RWPE1 (cell line): ENCODE results near the gene LPCAT3.

Experiments
- CTCF ChIA-PET: fragments of 350-600 bp; sonication (Branson Sonifier 250); formaldehyde crosslinking; extraction: SDS; loops from one replicate; lab custom pipeline; 2021; lab: Yijun Ruan, JAX
- POLR2A ChIA-PET: fragments of 400-600 bp; formaldehyde crosslinking; extraction: SDS; loops from one replicate; lab custom pipeline; 2020; ENCODE audit warnings: antibody characterized with exemption; ENCODE audit not compliant: low non-redundant PET; lab: Yijun Ruan, JAX
- DNase-seq: peaks from one replicate; pipeline ENCODE4 v3.0.0; 2012; ENCODE audit warnings: low spot score
- H3K27ac ChIP-seq: fragments of 450-650 bp; 2 replicates; pipeline ENCODE4 v1.5.1; 2017
- TF ChIP-seq, protein P1 (sequence below): fragments of 450-650 bp; conservative IDR thresholded peaks from 2 replicates; pipeline ENCODE4 v1.5.1; 2017; ENCODE audit warnings: low read depth, mild to moderate bottlenecking

LPCAT3 gene

DNA sequence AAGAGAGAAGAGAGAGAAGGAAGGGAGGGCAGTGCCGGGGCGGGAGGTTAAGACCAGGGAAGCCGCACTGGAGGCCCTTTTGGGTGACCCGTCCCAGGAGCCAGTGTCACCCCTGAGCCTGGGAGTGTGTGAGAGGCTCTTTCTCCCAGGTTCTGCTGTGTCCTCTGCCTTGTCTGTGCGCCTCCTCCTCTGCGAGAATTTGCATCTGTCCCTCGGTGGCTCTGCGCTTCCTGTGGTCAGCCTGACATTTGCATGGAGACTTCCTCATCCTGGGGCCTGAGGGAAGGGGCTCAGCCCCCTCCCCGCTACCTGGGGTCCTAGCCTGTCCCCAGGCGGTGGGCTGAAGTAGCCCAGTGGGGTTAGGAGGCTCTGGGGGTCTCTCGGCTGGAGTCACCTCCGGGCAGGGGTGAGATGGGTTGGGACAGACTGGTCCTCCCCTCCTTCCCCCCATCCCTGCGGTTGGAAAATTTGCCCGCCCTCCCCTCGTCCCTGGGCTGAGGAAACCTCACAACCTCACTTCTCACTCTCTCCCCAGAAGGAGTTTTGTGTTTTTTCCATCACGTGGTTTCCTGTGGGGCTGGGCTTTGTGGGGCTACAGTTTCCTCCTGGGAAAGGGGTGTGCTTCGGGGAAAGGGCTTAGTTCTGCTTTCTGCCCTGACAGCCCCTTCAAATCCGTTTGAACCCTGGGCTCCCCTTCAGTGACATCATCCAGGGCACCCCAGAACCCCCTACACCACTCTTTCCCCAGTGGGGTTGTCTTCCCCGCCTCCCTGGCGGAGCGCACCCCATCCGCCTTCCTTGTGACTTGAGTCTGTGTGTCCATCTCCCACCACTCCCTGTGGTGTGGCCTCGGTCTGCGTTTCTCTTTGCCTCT lies 64.6 kb downstream of the LPCAT3 start:
- ChIA-PET POLR2A (interaction anchor here (0.6 kb wide), 1 partner anchor 8 kb away, joined by 3 read pairs; no protein-coding TSS in a partner anchor), CTCF (interaction anchor here (1.2 kb wide), 1 partner anchor 11 kb away, joined by 3 read pairs; no protein-coding TSS in a partner anchor)
- no peak for DNase-seq
- TF ChIP-seq, protein P1, sequence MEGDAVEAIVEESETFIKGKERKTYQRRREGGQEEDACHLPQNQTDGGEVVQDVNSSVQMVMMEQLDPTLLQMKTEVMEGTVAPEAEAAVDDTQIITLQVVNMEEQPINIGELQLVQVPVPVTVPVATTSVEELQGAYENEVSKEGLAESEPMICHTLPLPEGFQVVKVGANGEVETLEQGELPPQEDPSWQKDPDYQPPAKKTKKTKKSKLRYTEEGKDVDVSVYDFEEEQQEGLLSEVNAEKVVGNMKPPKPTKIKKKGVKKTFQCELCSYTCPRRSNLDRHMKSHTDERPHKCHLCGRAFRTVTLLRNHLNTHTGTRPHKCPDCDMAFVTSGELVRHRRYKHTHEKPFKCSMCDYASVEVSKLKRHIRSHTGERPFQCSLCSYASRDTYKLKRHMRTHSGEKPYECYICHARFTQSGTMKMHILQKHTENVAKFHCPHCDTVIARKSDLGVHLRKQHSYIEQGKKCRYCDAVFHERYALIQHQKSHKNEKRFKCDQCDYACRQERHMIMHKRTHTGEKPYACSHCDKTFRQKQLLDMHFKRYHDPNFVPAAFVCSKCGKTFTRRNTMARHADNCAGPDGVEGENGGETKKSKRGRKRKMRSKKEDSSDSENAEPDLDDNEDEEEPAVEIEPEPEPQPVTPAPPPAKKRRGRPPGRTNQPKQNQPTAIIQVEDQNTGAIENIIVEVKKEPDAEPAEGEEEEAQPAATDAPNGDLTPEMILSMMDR: no peak
- H3K27ac ChIP-seq: no peak overlapping the region

DNA sequence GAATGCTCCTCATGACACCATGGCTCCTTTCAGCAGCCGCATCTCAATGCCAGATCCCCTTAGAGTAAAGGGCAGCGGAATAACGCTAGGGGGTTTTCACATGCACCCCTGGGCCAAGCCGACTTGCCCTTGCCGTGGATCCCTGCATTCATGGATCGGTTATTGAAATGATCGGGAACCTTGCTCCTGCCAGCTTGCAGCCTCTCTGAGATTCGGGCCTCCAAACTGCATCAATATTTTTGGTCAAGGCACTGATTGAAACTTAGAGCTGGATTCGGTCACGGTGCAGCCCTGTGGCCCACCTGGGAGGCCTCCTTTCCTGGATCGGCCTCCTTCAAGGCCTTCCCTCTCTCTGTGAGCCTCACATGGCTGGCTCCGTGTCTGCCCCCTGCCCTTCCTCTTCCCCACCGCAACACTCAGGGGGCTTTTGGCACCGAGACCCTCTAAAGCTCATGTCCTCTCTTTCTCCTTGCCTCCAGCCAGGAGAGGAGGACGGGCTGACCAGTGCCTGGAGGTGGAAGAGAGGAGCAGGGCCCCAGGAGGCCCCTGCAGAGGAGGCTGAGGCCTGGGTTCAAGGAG lies 65.3 kb downstream of the LPCAT3 start:
- no peak overlapping the region for H3K27ac ChIP-seq
- TF ChIP-seq, protein P1: no peak
- ChIA-PET CTCF (interaction anchor here (1.3 kb wide), 1 partner anchor 9 kb away, joined by 5 read pairs; no protein-coding TSS in a partner anchor), POLR2A (interaction anchor here (0.7 kb wide), 1 partner anchor 81 kb away, joined by 3 read pairs; no protein-coding TSS in a partner anchor)
- DNase-seq: no peak

DNA sequence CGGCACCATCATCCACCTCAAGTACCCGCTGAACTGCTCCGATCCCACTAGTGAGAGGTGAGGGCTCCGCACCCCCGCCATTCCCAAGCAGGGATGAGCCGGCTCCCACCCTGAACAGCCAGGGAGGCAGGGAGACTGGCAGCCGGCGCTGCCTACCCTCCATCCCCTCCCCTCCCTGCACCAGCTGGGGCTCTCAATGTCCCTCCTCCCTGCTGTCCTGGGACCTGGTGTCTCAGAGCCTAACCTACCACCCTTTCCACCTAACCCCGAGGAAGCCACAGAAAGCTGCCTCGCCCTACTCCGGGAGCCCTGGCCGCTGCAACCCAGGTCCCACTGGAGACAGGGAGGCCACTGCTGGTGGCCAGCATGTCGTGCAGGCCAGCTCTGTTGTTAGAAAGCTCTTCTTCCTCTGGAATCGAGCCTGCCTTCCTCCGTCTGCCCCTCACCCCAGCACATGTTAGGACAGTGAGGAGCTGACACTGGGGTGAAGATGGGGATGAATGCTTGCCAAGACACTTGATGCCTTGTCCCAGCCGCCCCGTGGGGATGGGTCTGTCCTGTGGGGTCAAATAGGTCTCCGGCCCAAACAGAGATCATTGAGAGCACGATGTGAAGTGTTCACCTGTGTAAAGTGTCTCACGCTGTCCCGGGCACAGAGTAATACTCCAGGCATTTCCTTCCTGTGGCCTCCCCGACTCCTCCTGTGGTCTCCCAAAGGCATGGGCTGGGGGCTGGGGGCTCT lies 66.0 kb downstream of the LPCAT3 start:
- CTCF ChIA-PET: interaction anchor here (0.6 to 1.3 kb wide), 3 partner anchors 9 to 61 kb away, joined by 3 to 5 read pairs (median 5); no protein-coding TSS in a partner anchor
- no peak for DNase-seq
- TF ChIP-seq, protein P1: no peak
- no peak overlapping the region for H3K27ac ChIP-seq
- POLR2A ChIA-PET: interaction anchor here (0.7 kb wide), 1 partner anchor 81 kb away, joined by 3 read pairs; no protein-coding TSS in a partner anchor

DNA sequence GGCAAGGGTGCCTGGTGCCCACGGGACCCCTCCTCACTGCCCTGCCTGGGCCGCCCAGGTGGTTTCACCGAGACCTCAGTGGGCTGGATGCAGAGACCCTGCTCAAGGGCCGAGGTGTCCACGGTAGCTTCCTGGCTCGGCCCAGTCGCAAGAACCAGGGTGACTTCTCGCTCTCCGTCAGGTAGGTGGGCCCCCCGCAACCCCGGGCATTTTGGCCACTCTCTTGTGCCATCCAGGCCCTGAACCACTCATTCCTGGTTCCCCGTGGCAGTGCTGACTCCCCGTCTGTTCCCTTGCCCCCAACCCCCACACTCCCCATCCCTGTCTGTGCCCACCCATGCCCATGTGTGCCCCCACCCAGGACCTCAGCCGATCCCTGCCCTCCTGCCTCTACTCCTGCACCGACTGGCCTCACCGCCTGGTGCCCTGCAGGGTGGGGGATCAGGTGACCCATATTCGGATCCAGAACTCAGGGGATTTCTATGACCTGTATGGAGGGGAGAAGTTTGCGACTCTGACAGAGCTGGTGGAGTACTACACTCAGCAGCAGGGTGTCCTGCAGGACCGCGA lies 66.6 kb downstream of the LPCAT3 start:
- H3K27ac ChIP-seq: no peak overlapping the region
- DNase-seq: no peak
- ChIA-PET POLR2A (no interaction called here), CTCF (interaction anchor here (0.6 to 1.3 kb wide), 2 partner anchors 10 to 60 kb away, joined by 3 to 5 read pairs; no protein-coding TSS in a partner anchor)
- TF ChIP-seq, protein P1: no peak

DNA sequence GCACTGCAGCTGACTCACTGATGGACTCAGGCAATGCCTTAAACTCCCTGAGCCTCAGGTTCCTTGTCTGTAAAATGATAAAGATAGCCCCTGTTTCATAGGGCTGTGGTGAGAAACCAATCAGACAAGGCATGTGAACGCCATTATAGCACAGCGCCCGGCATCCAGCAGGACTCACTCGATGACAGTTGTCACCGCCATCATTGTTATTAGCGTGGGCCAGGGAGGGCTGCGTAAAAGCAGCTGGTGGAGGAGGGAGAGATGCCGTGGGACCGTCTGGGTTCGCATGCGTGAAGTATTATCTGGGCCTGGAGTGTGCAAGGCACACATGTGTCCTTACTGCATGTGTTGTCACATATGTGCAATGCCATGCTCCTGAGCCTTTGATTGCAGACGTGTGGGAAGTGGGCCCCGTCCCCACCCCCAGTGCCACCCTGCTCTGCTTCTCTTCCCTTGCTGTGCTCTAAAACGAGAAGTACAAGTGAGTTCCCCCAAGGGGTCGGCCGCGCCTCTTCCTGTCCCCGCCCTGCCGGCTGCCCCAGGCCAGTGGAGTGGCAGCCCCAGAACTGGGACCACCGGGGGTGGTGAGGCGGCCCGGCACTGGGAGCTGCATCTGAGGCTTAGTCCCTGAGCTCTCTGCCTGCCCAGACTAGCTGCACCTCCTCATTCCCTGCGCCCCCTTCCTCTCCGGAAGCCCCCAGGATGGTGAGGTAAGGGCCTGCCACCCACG lies 67.3 kb downstream of the LPCAT3 start, which contains the start of gene PTPN6:
Gene PTPN6 (plus strand): TSS at position 546 of the 730 bp plus-strand sequence. CDS start 157 bp downstream, at position 703.
- no peak for DNase-seq
- TF ChIP-seq, protein P1: no peak
- no peak within 1 kb of the TSS for H3K27ac ChIP-seq
- ChIA-PET POLR2A (no interaction called here), CTCF (no interaction called here)
